Activated CD4-positive, alpha-beta T cell treated with anti-CD3 and anti-CD28 coated beads, Interleukin-2, Interleukin-4, amounts not matched to agents 100 ng/mL and 50 ng/mL, durations not matched to agents 16 hours and 8 hours (primary cell): Measurements from ENCODE around the gene CSF1R.

Source experiments
- DNase-seq: peaks from one replicate; pipeline ENCODE4 v3.0.0-alpha.2; 2020; ENCODE audit warnings: low spot score

CSF1R gene

GRCh38 chr5:150085950-150086715 lies at the start of gene CSF1R:
TSS of gene CSF1R (minus strand) at chr5:150086554. CDS start at chr5:150086427, 127 bp downstream.
- DNase-seq: no peak

- DNase-seq: no peak
These were observed 49.4 kb upstream of the CSF1R start for GRCh38 chr5:150135557-150136304.

- DNase-seq: no peak
These were observed 47.8 kb upstream of the CSF1R start for GRCh38 chr5:150134198-150134588.

- no peak for DNase-seq
These were observed 47.3 kb upstream of the CSF1R start for GRCh38 chr5:150133581-150134197.

GRCh38 chr5:150132740-150133139 lies 46.4 kb upstream of the CSF1R start:
- DNase-seq: no peak

- DNase-seq: no peak
These were observed 45.8 kb upstream of the CSF1R start for GRCh38 chr5:150131978-150132694.

GRCh38 chr5:150131461-150131860 lies 45.1 kb upstream of the CSF1R start:
- DNase-seq: no peak

GRCh38 chr5:150130493-150130922 lies 44.2 kb upstream of the CSF1R start:
- no peak for DNase-seq

GRCh38 chr5:150129813-150130492 lies 43.6 kb upstream of the CSF1R start:
- DNase-seq: peak; percentile 60

- DNase-seq: no peak
These were observed 43.1 kb upstream of the CSF1R start for GRCh38 chr5:150129454-150129812.

- DNase-seq: no peak
These were observed 40.5 kb upstream of the CSF1R start for GRCh38 chr5:150126921-150127265.

GRCh38 chr5:150126199-150126920 lies 40.0 kb upstream of the CSF1R start:
- no peak for DNase-seq

- DNase-seq: no peak
These were observed 39.0 kb upstream of the CSF1R start for GRCh38 chr5:150125334-150125733.

- no peak for DNase-seq
These were observed 38.2 kb upstream of the CSF1R start for GRCh38 chr5:150124596-150124995.

GRCh38 chr5:150124111-150124557 lies 37.8 kb upstream of the CSF1R start:
- no peak for DNase-seq

- no peak for DNase-seq
These were observed 37.2 kb upstream of the CSF1R start for GRCh38 chr5:150123542-150123941.

GRCh38 chr5:150122536-150123481 lies 36.5 kb upstream of the CSF1R start:
- no peak for DNase-seq

- peak; percentile 51 for DNase-seq
These were observed 35.8 kb upstream of the CSF1R start for GRCh38 chr5:150122158-150122510.

- DNase-seq: no peak
These were observed 35.2 kb upstream of the CSF1R start for GRCh38 chr5:150121448-150122157.
